Dendritic cell treated with granulocyte-macrophage colony-stimulating factor and Interleukin-4, amounts not matched to agents 40 ng/mL and 50 ng/mL, for 4 days (primary cell): ENCODE measurements around the gene TMPRSS15.

ENCODE experiments used
- H3K27ac Mint-ChIP-seq: one replicate; pipeline ENCODE4 v1.8.0; 2022; ENCODE audit warnings: mild to moderate bottlenecking, mixed read lengths
- H3K27me3 Mint-ChIP-seq: one replicate; pipeline ENCODE4 v1.8.0; 2022; ENCODE audit warnings: mild to moderate bottlenecking, mixed read lengths
- H3K36me3 Mint-ChIP-seq: one replicate; pipeline ENCODE4 v1.8.0; 2022; ENCODE audit warnings: low read depth, mixed read lengths
- H3K4me1 Mint-ChIP-seq: one replicate; pipeline ENCODE4 v1.8.0; 2022; ENCODE audit warnings: low read depth, mixed read lengths
- H3K4me3 Mint-ChIP-seq: one replicate; pipeline ENCODE4 v1.8.0; 2022; ENCODE audit warnings: mild to moderate bottlenecking, moderate library complexity, mixed read lengths
- H3K9me3 Mint-ChIP-seq: one replicate; pipeline ENCODE4 v1.8.0; 2022; ENCODE audit warnings: mixed read lengths
- intact Hi-C: fragments of 100-400 bp; cut with micrococcal nuclease; formaldehyde crosslinking; loops from one replicate; pipeline ENCODE4 v1.15.0; 2022

Gene TMPRSS15

GRCh38 chr21:18248171-18248570 lies 155.4 kb downstream of the TMPRSS15 start:
- H3K4me3 Mint-ChIP-seq, result no peak overlapping the region
- no peaks in the 10 kb centered on the region for H3K36me3 Mint-ChIP-seq
- no peaks in the 10 kb centered on the region for H3K9me3 Mint-ChIP-seq

GRCh38 chr21:18245464-18245967 lies 158.1 kb downstream of the TMPRSS15 start:
- no peaks in the 10 kb centered on the region for H3K9me3 Mint-ChIP-seq
- H3K36me3 Mint-ChIP-seq, result no peaks in the 10 kb centered on the region
- peaks cover 26% of the 10 kb centered on the region for H3K27me3 Mint-ChIP-seq
- intact Hi-C loops, result no loop called here
- H3K4me1 Mint-ChIP-seq, result no peaks in the 10 kb centered on the region
- no peak overlapping the region for H3K4me3 Mint-ChIP-seq
- no peak overlapping the region for H3K27ac Mint-ChIP-seq

More at GRCh38 chr21:18248171-18248570, 155.4 kb downstream of the TMPRSS15 start:
- H3K27ac Mint-ChIP-seq, result no peak overlapping the region
- peaks cover 26% of the 10 kb centered on the region for H3K27me3 Mint-ChIP-seq
- no peaks in the 10 kb centered on the region for H3K4me1 Mint-ChIP-seq
- intact Hi-C loops, result no loop called here

GRCh38 chr21:18244671-18245463 lies 158.7 kb downstream of the TMPRSS15 start, which contains the start of gene CHODL:
TSS of gene CHODL (plus strand) at chr21:18244833. CDS start at chr21:18245224, 391 bp downstream.
- H3K27me3 Mint-ChIP-seq, result peaks cover 26% of the 10 kb centered on the region
- intact Hi-C loops, result no loop called here
- no peaks in the 10 kb centered on the region for H3K4me1 Mint-ChIP-seq
- no peak within 1 kb of the TSS for H3K4me3 Mint-ChIP-seq
- H3K36me3 Mint-ChIP-seq, result no peaks in the 10 kb centered on the region
- no peak within 1 kb of the TSS for H3K27ac Mint-ChIP-seq
- no peaks in the 10 kb centered on the region for H3K9me3 Mint-ChIP-seq

GRCh38 chr21:18235545-18235944 lies 168.0 kb downstream of the TMPRSS15 start:
- intact Hi-C loops, result no loop called here
- Mint-ChIP-seq H3K9me3 (peaks cover 9% of the 10 kb centered on the region), H3K36me3 (no peaks in the 10 kb centered on the region), H3K4me3 (no peak overlapping the region), H3K27me3 (no peaks in the 10 kb centered on the region), H3K4me1 (no peaks in the 10 kb centered on the region), H3K27ac (no peak overlapping the region)

GRCh38 chr21:18228060-18228739 lies 175.4 kb downstream of the TMPRSS15 start:
- H3K27ac Mint-ChIP-seq, result no peak overlapping the region
- no peaks in the 10 kb centered on the region for H3K27me3 Mint-ChIP-seq
- H3K36me3 Mint-ChIP-seq, result no peaks in the 10 kb centered on the region
- no peaks in the 10 kb centered on the region for H3K4me1 Mint-ChIP-seq
- H3K4me3 Mint-ChIP-seq, result no peak overlapping the region
- H3K9me3 Mint-ChIP-seq, result no peaks in the 10 kb centered on the region
- intact Hi-C loops, result no loop called here

GRCh38 chr21:18222346-18222745 lies 181.2 kb downstream of the TMPRSS15 start:
- Mint-ChIP-seq H3K4me3 (no peak overlapping the region), H3K9me3 (peaks cover 50% of the 10 kb centered on the region), H3K27me3 (no peaks in the 10 kb centered on the region), H3K36me3 (no peaks in the 10 kb centered on the region), H3K27ac (no peak overlapping the region), H3K4me1 (no peaks in the 10 kb centered on the region)
- intact Hi-C loops, result no loop called here

- Mint-ChIP-seq H3K27ac (no peak overlapping the region), H3K4me3 (no peak overlapping the region), H3K36me3 (no peaks in the 10 kb centered on the region), H3K27me3 (no peaks in the 10 kb centered on the region), H3K4me1 (no peaks in the 10 kb centered on the region), H3K9me3 (peaks cover 67% of the 10 kb centered on the region)
- intact Hi-C loops, result no loop called here
Observed at GRCh38 chr21:18220498-18220897, 183.1 kb downstream of the TMPRSS15 start.
